ENCODE data around the gene BYSL. TPM values are rescaled to one million over a fixed set of nuclear protein-coding genes. Genes with fewer than 3 reads are reported as not detected.

Gene BYSL
- polyA plus RNA-seq, 4 donors: 26.3 to 32.1 (median 30.7) TPM

GRCh38 chr6:41914343-41914742 lies 7.0 kb upstream of the BYSL start:
- DNase-seq (ENCODE audit: low read depth in 4 of 4, low spot score in 3 of 4): no peak

DNA sequence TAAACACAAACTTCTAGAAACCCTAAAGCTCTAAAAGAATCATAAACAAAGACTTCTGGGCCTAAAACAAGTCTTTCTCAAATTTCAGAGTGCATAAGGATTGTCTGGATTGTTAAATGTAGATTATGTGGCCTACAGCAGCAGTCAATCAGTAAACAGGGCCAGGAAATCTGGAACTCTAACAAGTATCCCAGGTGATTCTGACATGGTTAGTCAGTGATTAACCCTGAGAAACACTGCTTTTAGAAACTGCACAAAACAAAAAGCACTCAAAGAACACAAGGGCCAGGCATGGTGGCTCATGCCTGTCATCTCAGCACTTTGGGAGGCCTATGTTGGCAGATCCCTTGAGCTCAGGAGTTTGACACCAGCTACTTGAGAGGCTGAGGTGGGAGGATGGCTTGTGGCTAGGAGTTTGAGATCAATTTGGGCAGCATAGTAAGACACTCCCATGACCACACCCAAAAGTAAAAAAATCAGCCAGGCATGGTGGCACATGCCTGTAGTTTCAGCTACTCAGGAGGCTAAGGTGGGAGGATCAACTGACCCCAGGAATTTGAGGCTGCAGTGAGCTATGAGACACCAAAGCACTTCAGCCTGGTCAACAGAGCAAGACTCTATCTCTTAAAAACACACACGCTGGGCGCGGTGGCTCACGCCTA lies 6.3 kb upstream of the BYSL start:
- DNase-seq (ENCODE audit: low read depth in 4 of 4, low spot score in 3 of 4): no peak

DNA sequence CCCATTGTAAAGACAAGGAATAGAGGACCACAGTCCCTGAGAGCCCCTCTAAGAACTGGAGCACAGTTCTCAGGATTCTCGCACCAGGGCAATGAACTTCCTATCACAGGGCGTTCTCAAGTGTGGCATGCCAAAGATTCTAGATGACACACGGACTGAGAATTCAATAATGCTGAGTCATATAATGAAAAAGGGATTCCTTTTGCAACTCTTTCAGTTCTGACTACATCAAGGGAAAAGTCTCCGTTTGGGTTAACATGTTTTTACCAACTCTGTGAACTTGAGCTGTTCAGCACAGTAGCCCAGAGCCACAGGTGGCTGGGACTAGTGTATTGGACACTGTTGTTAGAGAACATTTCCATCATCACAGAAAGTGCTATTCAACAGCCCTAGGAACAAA lies 3.8 kb upstream of the BYSL start:
- no peak for DNase-seq (ENCODE audit: low read depth in 4 of 4, low spot score in 3 of 4)

GRCh38 chr6:41921712-41921998 lies 356 bp downstream of the BYSL start:
- DNase-seq (ENCODE audit: low read depth in 4 of 4, low spot score in 3 of 4): no peak

- DNase-seq (ENCODE audit: low read depth in 4 of 4, low spot score in 3 of 4): no peak
These were observed 855 bp downstream of the BYSL start for GRCh38 chr6:41922154-41922553.

DNA sequence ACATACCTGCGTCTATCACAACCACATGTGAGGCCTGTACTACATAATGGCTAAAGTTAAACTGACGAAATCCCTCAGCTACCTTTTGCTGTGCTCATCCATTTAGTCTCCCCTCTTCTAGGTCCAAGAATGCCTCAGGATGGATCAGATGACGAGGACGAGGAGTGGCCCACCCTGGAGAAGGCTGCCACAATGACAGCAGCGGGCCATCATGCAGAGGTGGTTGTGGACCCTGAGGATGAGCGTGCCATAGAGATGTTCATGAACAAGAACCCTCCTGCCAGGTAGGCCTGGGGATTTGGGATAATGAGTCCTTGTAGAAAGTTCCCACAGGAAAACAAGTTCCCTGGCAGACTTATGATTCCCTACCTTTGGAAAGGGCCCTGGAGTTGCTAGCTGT lies 6.0 kb downstream of the BYSL start:
- DNase-seq (ENCODE audit: low read depth in 4 of 4, low spot score in 3 of 4): no peak

DNA sequence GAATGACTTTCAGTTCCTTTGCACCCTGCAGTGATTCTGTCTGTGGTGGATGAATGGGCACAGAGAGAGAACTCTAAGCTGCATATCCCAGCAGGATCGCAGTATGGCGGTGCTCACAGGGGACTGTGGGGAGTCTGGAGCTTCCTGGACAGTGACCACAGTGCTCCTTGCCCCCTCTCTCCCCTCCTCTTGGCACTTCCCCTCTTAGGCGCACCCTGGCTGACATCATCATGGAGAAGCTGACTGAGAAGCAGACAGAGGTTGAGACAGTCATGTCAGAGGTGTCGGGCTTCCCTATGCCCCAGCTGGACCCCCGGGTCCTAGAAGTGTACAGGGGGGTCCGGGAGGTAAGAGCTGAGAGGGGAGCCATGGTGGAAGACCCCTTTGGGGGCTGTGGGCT lies 8.6 kb downstream of the BYSL start:
- no peak for DNase-seq (ENCODE audit: low read depth in 4 of 4, low spot score in 3 of 4)

- DNase-seq (ENCODE audit: low read depth in 4 of 4, low spot score in 3 of 4): no peak
These were observed 10.5 kb downstream of the BYSL start for GRCh38 chr6:41931792-41932191.

DNA sequence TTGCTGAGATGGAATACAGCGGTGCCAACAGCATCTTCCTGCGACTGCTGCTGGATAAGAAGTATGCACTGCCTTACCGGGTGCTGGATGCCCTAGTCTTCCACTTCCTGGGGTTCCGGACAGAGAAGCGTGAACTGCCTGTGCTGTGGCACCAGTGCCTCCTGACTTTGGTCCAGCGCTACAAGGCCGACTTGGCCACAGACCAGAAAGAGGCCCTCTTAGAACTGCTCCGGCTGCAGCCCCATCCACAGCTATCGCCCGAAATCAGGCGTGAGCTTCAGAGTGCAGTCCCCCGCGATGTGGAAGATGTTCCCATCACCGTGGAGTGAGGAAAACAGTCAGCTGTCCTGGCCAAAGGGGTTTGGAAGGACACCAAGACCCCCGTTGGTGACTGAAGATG lies 11.1 kb downstream of the BYSL start:
- DNase-seq (ENCODE audit: low read depth in 4 of 4, low spot score in 3 of 4): no peak

DNA sequence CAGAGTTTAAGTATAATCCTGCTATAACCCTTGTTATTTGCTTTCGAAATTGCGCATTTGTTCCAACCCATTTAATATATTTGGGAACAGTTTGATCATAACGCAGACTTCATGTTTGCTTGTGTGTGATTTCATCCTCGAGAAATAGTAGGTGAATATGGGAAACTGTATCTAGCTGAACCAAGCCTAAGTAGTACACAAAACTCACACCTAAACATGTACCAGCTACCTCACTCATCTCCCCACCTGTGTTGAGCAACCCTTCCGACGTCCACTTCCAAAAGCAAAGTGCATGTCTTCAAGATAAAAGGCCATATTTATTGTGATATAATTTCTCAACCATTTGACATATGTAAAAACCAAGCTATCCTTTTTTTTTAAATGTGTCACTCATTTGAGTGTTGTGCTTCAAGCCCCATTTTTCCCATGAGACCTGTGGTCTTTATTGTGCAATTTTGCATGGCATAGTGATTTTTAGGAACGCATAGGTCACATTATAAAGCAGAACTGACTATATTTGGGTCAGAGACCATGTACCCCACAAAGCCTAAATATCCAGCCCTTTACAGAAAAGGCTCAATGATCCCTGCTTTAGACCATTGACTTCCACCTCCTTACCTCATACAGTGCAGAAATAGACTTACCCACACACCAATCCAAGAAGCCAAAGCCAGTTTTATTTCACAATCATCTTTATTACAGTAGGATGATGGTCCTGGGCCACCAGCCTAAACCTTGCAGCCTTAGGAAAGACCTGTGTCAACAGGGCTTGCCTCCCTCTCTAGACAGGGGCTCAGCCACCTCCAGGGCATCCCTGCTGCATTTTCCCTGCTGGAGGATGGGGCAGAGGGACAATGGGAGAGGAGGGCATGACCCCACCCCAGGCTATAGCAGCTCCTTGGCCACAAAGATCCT lies 13.2 kb downstream of the BYSL start:
- no peak for DNase-seq (ENCODE audit: low read depth in 4 of 4, low spot score in 3 of 4)

- no peak for DNase-seq (ENCODE audit: low read depth in 4 of 4, low spot score in 3 of 4)
These were observed 13.9 kb downstream of the BYSL start for GRCh38 chr6:41935193-41935574.

- DNase-seq (ENCODE audit: low read depth in 4 of 4, low spot score in 3 of 4): no peak
These were observed 14.4 kb downstream of the BYSL start for GRCh38 chr6:41935685-41936072.

- no peak for DNase-seq (ENCODE audit: low read depth in 4 of 4, low spot score in 3 of 4)
These were observed 15.0 kb downstream of the BYSL start for GRCh38 chr6:41936073-41936837.

DNA sequence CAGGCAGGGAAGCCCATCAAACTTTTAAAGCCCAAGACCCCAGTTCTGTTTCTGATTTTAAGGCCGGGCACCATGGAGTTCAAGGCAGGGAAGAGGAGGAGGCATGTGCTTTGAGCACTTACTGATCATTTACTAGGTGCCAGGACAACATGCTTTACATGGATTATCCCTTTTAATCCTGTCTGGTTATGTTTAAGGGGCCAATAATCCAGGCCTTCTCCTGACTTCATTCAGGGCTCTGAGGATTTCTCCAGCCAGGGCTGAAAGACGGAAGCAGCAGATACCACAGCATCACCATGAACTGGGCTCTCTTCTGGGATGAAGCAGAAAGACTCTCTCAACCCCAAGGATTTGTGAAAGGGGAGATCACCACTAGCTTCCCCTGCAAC lies 16.2 kb downstream of the BYSL start:
- DNase-seq (ENCODE audit: low read depth in 4 of 4, low spot score in 3 of 4): no peak

DNA sequence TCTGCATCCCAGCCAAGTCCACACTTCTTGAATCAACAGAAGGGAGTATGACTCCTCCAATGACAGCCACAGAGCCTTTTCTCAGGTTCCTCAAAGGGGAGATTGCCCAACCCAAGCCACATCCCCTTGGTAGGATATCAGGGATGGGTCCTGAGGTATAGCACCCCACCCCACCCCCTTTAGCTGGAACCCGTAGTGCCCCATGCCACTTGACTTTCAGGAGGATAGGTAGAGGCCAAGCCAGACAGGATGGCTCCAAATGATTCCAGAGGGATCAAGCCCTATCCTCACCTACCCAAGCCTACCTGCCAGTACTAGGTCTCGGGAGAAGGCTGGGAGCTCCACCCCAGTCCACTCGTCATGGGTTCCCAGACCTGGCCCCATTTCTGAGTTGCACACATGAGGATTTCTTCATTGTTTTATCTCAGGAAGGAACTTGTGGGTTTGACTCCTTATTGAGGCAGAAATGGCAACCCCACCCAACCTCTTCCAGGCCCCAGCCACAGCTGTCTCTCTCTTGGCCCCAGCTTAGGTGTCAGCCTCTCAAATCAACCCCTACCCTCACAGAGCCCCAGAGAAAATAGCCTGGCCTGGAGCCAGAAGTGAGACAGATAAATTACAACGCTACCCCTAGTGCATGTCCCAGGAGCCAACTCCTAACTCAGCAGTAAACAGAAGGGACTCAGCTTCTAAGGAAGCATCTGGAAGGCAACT lies 16.7 kb downstream of the BYSL start:
- no peak for DNase-seq (ENCODE audit: low read depth in 4 of 4, low spot score in 3 of 4)

DNA sequence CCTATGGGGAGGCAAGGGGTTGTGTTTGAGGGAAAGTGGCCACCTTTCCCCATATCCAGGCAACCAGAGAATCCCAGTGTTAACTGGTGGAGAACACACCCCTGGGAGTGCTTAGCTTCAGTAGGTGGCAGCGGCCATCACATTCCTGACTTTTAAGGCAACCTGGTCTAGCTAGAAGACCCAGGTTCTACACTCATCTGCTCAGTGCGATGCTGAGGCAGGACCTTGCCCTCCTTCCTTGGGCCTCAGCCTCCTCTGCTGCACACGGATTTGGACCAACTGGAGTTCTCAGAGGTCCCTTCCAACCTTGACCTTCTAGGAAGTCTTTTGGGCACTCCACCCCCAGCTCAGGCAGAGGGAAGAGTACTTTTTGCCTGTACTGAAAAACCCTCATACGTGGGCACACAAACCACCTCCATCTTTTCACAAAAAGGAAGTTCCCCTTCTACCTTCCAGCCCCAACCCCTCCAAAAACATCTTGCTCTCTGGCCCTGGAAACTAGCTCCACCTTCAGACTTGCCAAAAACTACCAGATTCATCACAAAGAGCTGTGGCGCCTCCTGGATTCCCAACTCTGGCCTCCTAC lies 17.4 kb downstream of the BYSL start:
- no peak for DNase-seq (ENCODE audit: low read depth in 4 of 4, low spot score in 3 of 4)

DNA sequence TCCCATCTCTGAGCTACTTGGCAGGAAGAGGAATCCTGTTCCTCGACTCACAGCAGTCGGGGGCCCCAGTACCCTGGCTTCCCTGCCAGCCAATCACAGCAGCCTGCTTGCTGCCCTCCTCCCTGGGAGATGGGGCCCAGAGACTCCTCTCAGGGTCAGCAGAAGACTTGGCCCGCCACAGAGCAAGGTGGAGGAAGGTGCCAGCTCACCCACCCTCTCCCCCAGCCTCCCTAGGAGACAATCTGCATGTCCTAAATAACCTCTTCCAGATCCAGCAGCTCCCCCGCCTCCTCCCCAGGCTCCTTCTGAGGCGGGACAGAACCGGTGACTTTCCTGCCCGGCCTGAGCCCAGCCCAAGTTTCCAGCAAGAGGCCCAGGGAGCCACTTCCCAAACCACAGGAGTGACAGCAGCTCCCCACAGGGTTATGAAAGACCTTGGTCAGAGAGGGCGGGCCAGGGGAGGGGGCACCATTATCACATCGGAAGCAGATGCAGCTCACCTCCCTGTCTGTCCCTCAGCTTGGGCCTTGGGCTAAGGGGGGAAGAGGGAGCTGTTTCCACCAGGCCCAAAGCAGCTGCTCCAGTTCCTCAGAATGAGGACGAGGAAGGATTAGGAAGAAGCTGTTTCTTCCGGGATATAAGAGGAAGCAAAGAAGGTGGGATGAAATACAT lies 18.0 kb downstream of the BYSL start:
- no peak for DNase-seq (ENCODE audit: low read depth in 4 of 4, low spot score in 3 of 4)

- DNase-seq (ENCODE audit: low read depth in 4 of 4, low spot score in 3 of 4): no peak
These were observed 18.8 kb downstream of the BYSL start for GRCh38 chr6:41939848-41940758.

- no peak for DNase-seq (ENCODE audit: low read depth in 4 of 4, low spot score in 3 of 4)
These were observed 19.5 kb downstream of the BYSL start for GRCh38 chr6:41940759-41941279.
